GM18868 (cell line): Measurements from ENCODE around the gene ANTKMT.
A peak's percentile ranks its signal among the peaks of the same experiment; 100 is the strongest.
"Not testable (repeated sequence)": the region's sequence is repeated elsewhere in the genome, so short reads cannot be mapped to it uniquely, and the experiment has no call there.

Experiments
- ATAC-seq: cut with Tn5 transposase; IDR thresholded peaks from one replicate; pipeline ENCODE4 v1.9.1; 2021; ENCODE audit warnings: mild to moderate bottlenecking, moderate library complexity; ENCODE audit not compliant: unreplicated experiment

ANTKMT gene

GRCh38 chr16:740459-740763, 19.5 kb downstream of the ANTKMT start:
- peak; percentile 8 for ATAC-seq

GRCh38 chr16:740764-741505, 20.0 kb downstream of the ANTKMT start, which contains the start of gene CIAO3:
CIAO3 (minus strand) TSS chr16:740997; CDS start chr16:740985, 12 bp downstream.
- peak; percentile 76 for ATAC-seq

DNA sequence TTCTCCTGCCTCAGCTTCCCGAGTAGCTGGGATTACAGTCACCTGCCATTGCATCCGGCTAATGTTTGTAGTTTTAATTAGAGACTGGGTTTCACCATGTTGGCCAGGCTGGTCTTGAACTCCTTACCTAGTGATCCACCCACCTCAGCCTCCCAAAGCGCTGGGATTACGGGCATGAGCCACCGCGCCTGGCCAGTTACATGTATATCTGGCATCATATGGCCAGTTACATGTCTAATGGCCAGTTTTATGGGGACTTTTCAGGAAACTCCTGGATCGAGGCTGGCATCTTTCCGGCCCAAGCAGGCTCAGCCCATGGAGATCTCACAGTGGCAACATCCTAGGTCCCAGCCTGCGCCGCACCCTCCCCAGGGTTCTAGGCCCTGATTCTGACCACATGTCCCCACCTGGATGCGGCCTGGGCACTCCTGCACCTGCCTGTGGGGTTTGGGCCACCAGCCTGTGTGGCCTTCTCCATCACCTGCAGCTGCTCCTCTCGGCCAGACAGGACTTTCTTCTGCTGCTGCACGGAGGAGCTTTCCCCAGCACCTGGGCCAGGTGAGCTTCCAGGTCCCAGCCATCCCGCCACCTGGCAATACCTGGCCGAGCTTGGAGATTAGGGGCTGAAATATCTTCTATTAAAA, 21.2 kb downstream of the ANTKMT start:
- ATAC-seq, result no peak

- ATAC-seq, result not testable (repeated sequence)
These were observed 21.9 kb downstream of the ANTKMT start for GRCh38 chr16:742894-743293.

DNA sequence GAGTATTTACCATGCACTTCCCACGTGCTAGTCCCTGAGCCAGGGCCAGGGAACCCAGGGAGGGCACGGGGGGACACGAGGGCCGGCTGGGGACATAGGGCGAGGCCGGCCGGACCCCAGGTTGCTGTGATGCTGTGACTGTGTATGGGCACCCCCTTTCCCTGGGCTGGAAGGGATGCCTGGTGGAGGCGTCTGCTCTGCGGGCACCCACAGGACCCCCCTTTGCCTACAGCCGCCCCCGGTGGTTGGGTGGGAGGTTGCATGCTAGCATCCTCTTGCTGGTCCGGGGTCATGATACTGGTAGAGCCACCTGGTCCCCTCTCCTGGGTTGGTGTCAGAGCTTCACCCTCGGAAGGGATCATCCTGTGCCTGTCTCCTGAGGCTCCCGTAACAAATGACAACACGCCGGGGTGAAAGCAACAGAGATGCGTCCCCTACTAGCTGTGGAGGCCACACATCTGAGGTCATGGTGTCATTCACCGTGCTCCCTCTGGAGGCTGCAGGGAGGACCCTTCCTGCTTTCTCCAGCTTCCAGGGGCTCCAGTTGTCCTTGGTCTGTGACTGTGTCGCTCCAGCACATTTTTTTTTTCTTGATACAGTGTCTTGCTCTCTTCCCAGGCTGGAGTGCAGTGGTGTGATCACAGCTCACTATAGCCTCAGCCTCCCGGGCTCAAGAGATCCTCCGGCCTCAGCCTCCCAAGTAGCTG, 23.0 kb downstream of the ANTKMT start:
- ATAC-seq, result no peak

- no peak for ATAC-seq
These were observed 24.8 kb downstream of the ANTKMT start for GRCh38 chr16:745739-746138.

DNA sequence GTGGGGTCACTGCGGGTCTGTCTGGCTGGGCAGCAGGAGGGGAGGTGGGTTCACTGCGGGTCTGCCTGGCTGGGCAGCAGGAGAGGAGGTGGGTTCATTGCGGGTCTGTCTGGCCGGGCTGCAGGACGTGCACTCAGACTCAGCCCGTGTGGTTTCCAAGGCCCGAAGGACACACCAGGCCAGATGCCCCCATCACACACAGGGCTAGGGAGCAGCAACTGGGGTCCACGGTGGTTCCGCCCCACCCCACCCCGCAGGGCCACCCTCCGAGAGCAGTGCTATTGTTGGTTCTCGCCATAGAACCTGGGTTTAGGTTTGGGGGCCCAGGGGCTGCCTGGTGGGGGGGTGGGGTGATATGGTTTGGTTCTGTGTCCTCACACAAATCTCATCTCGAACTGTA, 25.7 kb downstream of the ANTKMT start:
- no peak for ATAC-seq

DNA sequence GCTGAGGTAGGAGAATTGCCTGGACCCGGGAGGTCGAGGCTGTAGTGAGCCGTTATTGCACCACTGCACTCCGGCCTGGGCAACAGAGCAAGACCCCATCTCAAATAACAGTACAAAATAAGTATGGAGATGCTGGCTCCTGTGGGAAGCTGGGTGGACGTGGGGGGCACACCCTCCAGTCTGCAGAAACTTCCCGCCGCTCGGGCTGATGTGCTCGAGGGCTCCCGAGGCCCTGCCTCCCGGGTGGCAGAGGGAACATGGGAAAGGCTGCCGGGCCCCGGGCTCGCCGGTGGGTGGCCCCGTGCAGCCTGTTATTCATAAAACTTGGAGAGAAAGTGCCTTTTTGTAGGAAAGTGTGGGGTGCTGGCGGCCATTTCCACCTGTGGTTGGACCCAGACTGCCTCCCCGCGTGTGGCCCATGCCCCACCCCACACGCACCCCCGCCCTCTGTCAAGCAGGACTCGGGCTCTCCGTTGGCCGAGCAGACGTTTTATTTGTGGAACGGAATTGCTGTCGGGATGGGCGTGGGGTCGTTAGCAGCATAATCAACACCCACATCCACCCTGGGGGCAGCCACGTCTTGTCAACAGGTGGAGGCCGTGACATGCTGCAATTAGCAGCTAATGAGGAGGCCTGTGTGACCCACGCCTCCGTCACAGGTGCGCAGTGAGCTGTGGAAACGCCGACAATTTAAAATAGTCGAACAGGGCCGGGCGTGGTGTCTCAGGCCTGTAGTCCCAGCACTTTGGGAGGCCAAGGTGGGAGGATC, 27.2 kb downstream of the ANTKMT start:
- no peak for ATAC-seq

- no peak for ATAC-seq
These were observed 28.1 kb downstream of the ANTKMT start for GRCh38 chr16:749010-749409.

GRCh38 chr16:750485-750884, 29.5 kb downstream of the ANTKMT start:
- ATAC-seq, result no peak

DNA sequence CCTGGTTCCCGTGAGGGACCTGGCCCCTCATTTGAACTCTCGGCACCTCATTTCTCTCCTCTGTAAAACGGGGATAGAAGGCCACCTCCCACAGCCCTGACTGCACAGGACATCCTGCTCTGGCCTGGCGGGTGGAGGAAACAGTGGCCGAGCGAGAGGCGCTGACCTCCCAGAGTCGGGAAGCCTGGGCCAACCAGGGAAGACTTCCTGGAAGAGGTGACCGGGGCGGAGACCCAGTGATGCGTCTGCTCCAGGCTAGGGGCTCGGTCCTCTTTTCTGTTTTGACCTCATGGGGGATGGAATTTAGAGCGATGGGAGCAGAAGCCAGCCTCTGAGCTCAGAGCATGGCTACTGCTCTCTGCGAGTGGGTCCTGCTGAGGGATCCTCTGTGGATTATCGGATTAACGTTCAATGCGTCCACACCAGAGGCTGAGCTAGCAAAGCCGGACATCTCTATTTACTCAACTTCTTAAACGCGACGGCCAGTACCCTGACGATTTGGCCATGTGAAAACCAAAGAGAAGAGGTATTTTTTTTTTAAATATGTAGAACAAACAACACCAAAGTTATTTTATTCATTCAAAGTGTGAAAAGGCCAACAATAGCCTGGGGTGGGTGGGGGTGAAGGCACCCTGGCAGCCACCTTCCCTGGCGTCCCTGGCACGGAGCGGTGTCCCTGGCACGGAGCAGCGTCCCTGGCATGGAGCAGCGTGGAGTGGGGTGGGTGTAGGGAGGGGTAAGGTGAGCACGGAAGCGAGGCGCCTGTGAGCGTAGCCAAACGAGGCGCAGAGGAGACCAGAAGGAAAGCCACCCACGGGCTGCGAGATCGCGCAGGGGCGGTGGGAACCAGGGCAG, 30.4 kb downstream of the ANTKMT start:
- no peak for ATAC-seq

DNA sequence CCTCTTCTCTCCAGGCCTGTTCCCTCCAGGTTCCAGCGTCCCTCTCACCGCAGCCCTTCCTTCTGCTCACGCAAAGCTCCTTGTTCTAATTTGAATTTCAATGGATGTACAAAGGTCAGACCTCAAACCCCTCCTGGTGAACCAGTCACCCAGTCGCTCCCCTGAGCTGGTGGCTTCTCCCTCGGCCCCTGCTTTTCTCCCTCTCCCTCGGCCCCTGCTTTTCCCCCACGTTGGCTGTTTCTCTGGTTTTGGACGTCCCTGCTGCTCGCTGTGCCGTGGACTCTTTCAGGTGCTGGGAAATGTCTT, 31.0 kb downstream of the ANTKMT start:
- ATAC-seq, result no peak

DNA sequence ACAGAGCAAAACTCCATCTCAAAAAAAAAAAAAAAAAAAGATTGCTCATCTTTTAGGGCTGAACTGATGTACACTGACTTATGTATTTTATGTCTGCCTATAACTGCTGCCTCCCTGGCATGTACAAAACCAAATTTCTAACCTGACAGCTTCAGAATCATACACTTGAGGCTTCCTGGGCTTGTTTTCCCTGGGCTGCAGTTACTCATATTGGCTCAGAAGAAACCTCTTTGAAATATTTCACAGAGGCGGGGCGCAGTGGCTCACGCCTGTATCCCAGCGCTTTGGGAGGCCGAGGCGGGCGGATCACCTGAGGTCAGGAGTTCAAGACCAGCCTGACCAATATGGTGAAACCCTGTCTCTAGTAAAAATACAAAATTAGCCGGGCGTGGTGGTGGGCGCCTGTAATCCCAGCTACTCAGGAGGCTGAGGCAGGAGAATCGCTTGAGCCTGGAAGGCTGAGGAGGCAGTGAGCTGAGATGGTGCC, 33.2 kb downstream of the ANTKMT start:
- ATAC-seq, result not testable (repeated sequence)

- ATAC-seq, result no peak
These were observed 33.7 kb downstream of the ANTKMT start for GRCh38 chr16:754656-755055.

DNA sequence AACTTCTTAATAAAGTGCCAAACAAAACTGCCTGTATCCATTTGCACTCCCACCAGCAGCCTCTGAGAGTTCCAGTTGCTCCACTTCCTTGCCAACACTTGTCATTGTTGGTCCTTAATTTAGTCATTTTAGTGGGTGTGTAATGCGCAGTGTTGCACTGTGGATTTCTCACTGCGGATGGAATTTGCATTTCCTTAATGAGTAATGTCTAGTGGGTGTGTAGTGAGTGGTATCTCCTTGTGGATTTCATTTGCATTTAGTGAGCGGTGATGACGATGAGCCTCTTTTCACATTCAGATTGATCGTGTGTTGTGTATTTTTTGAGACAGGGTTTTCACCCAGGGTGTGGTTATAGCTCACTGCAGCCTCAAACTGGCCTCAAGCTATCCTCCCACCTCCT, 35.5 kb downstream of the ANTKMT start:
- ATAC-seq, result no peak

DNA sequence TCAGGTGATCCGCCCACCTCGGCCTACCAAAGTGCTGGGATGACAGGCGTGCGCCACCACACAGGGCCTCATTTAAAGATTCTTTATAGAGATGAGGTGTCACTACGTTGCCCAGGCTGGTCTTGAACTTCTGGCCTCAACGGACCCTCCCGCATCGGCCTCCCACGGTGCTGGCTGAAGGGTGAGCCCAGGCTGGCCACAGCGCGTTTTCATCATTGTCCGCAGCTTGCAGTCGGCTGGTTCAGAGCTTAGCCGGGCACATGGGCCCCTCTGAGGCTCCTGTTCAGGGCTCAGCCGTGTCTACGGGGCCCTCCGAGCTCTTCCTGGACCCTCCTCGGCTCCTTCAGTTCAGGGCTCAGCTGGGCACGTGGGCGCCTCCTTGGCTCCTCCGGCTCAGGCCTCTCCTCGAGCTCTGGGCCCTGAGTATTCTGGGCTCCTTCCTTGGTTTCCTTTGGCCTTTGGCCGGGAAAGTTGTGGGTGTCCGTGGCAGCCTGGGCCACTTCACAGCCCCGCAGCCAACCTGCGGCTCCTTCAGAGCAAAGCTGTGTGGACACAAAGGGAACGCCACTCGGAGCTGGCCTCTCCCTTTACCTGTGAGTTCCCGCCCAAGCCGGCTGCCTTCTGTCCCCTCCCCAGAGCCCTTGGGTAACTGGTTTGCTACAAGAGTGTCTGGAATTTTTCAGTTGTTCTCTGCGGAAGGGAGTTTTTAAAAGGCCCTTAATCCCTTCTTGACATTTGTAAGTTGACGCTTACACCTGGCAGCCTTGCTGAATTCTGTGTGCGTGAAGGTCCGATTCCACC, 38.4 kb downstream of the ANTKMT start:
- ATAC-seq, result no peak

DNA sequence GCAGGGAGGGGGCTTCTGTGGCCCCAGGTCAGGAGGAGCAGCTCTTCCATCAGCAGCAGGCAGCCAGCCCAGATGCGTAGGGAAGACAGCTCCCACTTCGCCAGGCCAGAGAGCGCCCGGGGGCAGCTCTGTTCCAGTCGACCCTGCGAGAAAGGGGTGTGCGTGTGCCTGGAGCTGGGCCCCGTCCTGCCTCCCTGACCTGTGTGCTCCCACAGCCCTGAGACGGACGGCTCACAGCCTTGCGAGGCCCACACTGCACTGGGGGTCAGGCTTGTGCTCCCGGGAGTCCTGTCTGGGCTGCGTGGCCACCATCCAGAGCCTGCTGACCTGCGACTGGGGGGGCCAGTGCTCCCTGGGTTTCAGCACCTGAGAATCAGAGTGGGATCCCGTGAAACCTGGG, 39.1 kb downstream of the ANTKMT start:
- no peak for ATAC-seq

GRCh38 chr16:760545-761343, 39.8 kb downstream of the ANTKMT start, which contains the start of gene MSLN:
MSLN (plus strand) TSS chr16:760734; CDS start chr16:762681, 1,947 bp downstream.
- no peak for ATAC-seq
